Loucy (cell line): Measurements from ENCODE around the gene ZFHX2.

Source experiments
- H2AFZ ChIP-seq: fragments of 200-600 bp; sonication (generic); 2 replicates; pipeline ENCODE4 v1.6.0; 2016; ENCODE audit warnings: antibody characterized with exemption, mild to moderate bottlenecking, low read length, moderate library complexity
- H3F3A ChIP-seq: fragments of 200-600 bp; 2 replicates; pipeline ENCODE4 v1.6.0; 2016; ENCODE audit warnings: antibody characterized with exemption, low read depth, mild to moderate bottlenecking
- H3K27me3 ChIP-seq: fragments of 200-600 bp; sonication (generic); 2 replicates; pipeline ENCODE4 v1.6.1; 2014; ENCODE audit warnings: low read length, mild to moderate bottlenecking; ENCODE audit not compliant: insufficient read depth, poor library complexity, severe bottlenecking
- H3K36me3 ChIP-seq: fragments of 200-600 bp; sonication (generic); 2 replicates; pipeline ENCODE4 v1.6.1; 2016; ENCODE audit warnings: low read length; ENCODE audit not compliant: insufficient read depth
- H3K4me1 ChIP-seq: fragments of 200-600 bp; sonication (generic); 2 replicates; pipeline ENCODE4 v1.5.1; 2014; ENCODE audit warnings: low read length, mild to moderate bottlenecking; ENCODE audit not compliant: insufficient read depth, poor library complexity, severe bottlenecking
- H3K4me2 ChIP-seq: fragments of 200-600 bp; sonication (generic); 2 replicates; pipeline ENCODE4 v1.6.0; 2014; ENCODE audit warnings: antibody characterized with exemption, low read length, low read depth, mild to moderate bottlenecking; ENCODE audit not compliant: poor library complexity, severe bottlenecking
- H3K4me3 ChIP-seq: fragments of 200-600 bp; sonication (generic); 2 replicates; pipeline ENCODE4 v1.5.1; 2014; ENCODE audit warnings: low read length, mild to moderate bottlenecking, mixed read lengths; ENCODE audit not compliant: poor library complexity, severe bottlenecking
- H3K79me2 ChIP-seq: fragments of 200-600 bp; sonication (generic); 2 replicates; pipeline ENCODE4 v1.6.1; 2014; ENCODE audit warnings: low read length; ENCODE audit not compliant: insufficient read depth
- H3K9ac ChIP-seq: fragments of 200-600 bp; sonication (generic); 2 replicates; pipeline ENCODE4 v1.6.0; 2014; ENCODE audit warnings: mild to moderate bottlenecking, low read depth, low read length, moderate library complexity; ENCODE audit not compliant: poor library complexity, severe bottlenecking
- H3K9me2 ChIP-seq: fragments of 200-600 bp; sonication (generic); replicated peaks from 2 replicates; pipeline ENCODE4 v1.6.1; 2016; ENCODE audit warnings: low read depth, low read length, mixed read lengths
- H3K9me3 ChIP-seq: fragments of 200-600 bp; sonication (generic); 2 replicates; pipeline ENCODE4 v1.6.1; 2014; ENCODE audit warnings: mild to moderate bottlenecking, antibody characterized with exemption, low read length, low read depth; ENCODE audit not compliant: insufficient read depth
- H4K20me1 ChIP-seq: fragments of 200-600 bp; sonication (generic); 2 replicates; pipeline ENCODE4 v1.6.0; 2014; ENCODE audit warnings: antibody characterized with exemption, low read length, mild to moderate bottlenecking; ENCODE audit not compliant: insufficient read depth, poor library complexity, severe bottlenecking
- CTCF ChIP-seq: fragments of 200-600 bp; sonication (generic); conservative IDR thresholded peaks from 2 replicates; pipeline ENCODE4 v1.5.1; 2014; ENCODE audit warnings: mild to moderate bottlenecking, antibody characterized with exemption, low read length
- EZH2phosphoT487 ChIP-seq: fragments of 200-600 bp; IDR thresholded peaks from 2 replicates; pipeline ENCODE4 v1.6.1; 2018; ENCODE audit warnings: antibody characterized with exemption, mild to moderate bottlenecking, moderate library complexity, borderline replicate concordance

The ZFHX2 gene

GRCh38 chr14:23548351-23549318 lies 2.9 kb downstream of the ZFHX2 start:
- H3K36me3 ChIP-seq: no peaks in the 10 kb centered on the region
- H3K4me1 ChIP-seq: peaks cover 24% of the 10 kb centered on the region
- H2AFZ ChIP-seq: no peak overlapping the region
- H3K9me3 ChIP-seq: no peaks in the 10 kb centered on the region
- no peaks in the 10 kb centered on the region for H4K20me1 ChIP-seq
- H3K4me3 ChIP-seq: no peak overlapping the region
- H3K27me3 ChIP-seq: no peaks in the 10 kb centered on the region
- H3K9me2 ChIP-seq: no peaks in the 10 kb centered on the region
- H3K9ac ChIP-seq: no peak overlapping the region
- no peak for TF ChIP-seq CTCF
- TF ChIP-seq EZH2phosphoT487: no peak
- H3F3A ChIP-seq: no peaks in the 10 kb centered on the region
- peaks cover 14% of the 10 kb centered on the region for H3K79me2 ChIP-seq
- peak overlapping the region; percentile 98 for H3K4me2 ChIP-seq

GRCh38 chr14:23547924-23548323 lies 3.6 kb downstream of the ZFHX2 start:
- H3K27me3 ChIP-seq: no peaks in the 10 kb centered on the region
- no peaks in the 10 kb centered on the region for H3K9me2 ChIP-seq
- H3K36me3 ChIP-seq: no peaks in the 10 kb centered on the region
- no peaks in the 10 kb centered on the region for H3F3A ChIP-seq
- no peak overlapping the region for H3K9ac ChIP-seq
- H3K9me3 ChIP-seq: no peaks in the 10 kb centered on the region
- peaks cover 14% of the 10 kb centered on the region for H3K79me2 ChIP-seq
- H2AFZ ChIP-seq: no peak overlapping the region
- no peak overlapping the region for H3K4me2 ChIP-seq
- H3K4me1 ChIP-seq: peaks cover 24% of the 10 kb centered on the region
- no peaks in the 10 kb centered on the region for H4K20me1 ChIP-seq
- TF ChIP-seq EZH2phosphoT487 (no peak), CTCF (no peak)
- no peak overlapping the region for H3K4me3 ChIP-seq

DNA sequence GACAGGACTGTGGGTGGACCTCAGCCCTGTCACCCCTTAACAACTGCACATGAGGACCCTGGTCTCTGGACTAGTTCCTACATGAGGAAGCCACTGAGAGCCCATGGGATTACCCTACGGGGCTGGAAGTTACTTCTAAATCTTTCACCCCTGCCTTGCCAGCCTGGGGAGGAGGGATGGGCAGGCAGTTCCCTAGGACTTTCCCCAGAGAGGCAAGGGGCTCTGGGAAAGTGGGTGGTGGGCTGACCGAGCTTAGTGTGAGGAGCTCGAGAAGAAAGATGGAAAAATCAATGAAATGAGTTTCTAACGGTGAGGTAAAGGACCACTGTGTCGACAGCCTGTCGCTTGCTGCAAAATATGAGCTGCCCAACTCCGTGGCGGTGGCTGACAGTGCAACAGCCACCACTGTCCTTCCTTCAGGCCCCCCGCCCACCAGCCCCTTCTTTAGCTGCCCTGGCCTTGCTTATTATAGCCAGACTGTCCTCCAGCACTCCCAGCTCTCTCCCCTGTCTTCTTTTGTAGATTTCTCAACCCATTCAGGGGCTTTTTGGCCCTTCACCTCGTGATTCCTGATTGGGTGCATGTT lies 5.0 kb downstream of the ZFHX2 start:
- no peak overlapping the region for H3K4me3 ChIP-seq
- TF ChIP-seq EZH2phosphoT487: no peak
- TF ChIP-seq CTCF: no peak
- H3K79me2 ChIP-seq: peaks cover 14% of the 10 kb centered on the region

More for the DNA sequence above, 5.0 kb downstream of the ZFHX2 start:
- Histone ChIP-seq H3K9ac (no peak overlapping the region), H3K4me1 (peaks cover 20% of the 10 kb centered on the region), H4K20me1 (no peaks in the 10 kb centered on the region), H2AFZ (no peak overlapping the region), H3F3A (no peaks in the 10 kb centered on the region), H3K36me3 (no peaks in the 10 kb centered on the region), H3K27me3 (no peaks in the 10 kb centered on the region), H3K4me2 (no peak overlapping the region), H3K9me3 (no peaks in the 10 kb centered on the region), H3K9me2 (no peaks in the 10 kb centered on the region)
